Stimulated activated CD4-positive, alpha-beta T cell treated with anti-CD3 and anti-CD28 coated beads, TNF-alpha, amount 100 ng/mL, for 24 hours (primary cell): ENCODE results near the gene SNTG2.

ENCODE experiments used
- DNase-seq, 3 experiments: peaks; one replicate each; pipeline ENCODE4 v3.0.0-alpha.2; 2020; ENCODE audit warnings: low read depth in 3 of 3

SNTG2 gene

DNA sequence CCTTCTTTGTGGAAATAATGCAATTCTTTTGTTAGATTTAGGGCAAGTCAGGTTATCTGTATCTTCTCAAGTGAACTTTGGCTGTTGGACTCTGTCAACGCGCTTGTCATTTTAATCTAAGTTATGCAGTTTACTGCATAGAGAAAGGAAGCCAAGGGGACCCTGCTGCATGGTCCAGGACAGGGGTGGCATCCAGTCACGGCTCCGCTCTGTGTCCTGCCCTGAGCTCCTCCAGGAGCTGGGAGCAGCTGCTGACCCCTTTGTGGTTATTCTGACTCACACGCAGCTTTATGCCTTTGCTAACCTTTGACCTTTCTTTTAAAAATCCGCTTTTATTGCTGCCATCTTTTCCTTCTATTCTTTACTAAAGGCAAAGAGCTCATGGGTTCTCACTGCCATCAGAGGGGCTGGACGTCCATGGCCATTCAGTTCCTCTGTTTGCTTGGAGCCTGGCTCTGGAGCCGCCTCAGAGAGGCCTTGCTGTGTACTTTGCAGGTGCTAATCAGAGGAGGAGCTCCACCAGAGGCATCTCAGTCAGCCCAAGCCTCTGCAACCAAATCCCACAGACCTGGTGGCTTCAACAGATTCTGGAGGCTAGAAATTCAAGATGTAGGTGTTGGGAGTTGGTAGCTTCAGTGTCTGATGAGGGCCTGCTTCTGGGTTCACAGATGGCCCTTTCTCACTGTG lies 39.3 kb downstream of the SNTG2 start:
- DNase-seq = no peak

DNA sequence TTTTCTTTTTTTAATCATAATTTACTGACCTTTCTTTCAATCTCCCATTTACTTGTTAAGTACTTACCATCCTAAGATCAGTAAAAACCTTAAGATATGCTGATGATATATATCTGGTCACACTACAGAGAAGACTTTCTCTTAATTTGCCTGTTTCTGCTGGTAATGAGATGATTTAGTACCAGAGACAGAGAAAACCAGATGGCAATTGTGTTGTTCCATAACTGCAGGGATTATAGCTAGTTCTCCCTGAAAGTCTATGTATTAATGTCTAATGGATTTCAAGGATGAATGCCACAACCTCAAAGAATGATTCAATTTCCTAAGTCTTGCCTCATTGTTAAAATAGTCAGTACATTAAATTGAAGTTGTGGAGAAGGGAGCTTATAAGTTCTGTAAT lies 40.3 kb downstream of the SNTG2 start:
- no peak for DNase-seq

DNA sequence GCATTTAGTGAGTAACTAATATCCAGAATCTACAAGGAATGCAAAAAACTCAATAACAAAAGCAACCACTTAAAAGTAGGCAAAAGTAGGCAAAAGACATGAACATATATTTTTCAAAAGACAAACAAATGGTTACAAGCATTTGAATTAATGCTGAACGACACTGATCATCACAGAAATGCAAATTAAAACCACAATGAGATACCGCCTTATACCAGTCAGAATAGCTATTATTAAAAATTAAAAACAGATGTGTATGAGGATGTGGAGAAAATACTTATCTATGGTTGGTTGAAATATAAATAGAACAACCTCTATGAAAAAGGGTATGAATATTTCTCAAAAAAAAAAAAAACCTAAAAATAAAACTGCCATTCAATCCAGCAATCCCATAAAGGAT lies 51.7 kb downstream of the SNTG2 start:
- DNase-seq = no peak

DNA sequence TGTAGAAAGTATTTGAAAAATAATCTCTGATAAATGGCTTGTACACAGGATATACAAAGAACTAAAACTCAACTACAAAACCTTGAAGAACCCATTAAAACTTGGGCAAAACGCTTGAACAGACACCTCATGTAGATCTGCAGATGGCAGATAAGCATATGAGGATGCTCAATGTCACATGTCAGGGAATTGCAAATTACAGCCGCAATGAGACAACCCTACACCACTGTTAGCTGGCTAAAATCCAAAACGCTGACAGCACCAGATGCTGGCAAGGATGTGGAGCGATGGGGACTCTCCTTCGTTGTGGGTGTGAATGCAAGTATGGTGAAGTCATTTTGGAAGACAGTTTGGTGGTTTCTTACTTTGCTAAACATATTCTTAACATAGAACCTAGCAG lies 53.7 kb downstream of the SNTG2 start:
- DNase-seq = no peak

DNA sequence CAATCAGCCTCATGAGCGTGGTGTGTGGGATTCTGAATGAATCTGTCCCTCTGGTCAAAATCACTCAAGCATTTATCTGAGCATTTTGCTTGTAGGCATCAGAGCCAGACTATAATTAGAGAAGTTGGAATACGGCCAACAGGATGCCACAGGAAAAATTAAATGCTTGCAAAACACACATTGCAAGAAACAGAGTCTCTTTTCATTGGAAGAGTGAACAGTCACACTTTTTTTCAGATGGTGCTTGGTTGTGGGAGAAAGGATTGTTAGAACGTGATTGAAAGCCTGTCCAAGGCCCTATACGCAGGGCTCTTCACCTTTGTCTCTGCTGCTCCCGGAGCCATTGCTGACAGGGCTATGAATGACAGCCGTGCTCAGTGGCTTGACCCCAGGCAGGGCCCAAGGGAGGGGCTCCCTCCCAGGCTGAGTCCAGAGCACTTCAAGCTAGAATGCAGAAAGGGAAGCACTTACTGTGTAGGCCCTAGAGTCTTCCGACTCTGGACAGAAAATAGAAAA lies 59.8 kb downstream of the SNTG2 start:
- DNase-seq = no peak

DNA sequence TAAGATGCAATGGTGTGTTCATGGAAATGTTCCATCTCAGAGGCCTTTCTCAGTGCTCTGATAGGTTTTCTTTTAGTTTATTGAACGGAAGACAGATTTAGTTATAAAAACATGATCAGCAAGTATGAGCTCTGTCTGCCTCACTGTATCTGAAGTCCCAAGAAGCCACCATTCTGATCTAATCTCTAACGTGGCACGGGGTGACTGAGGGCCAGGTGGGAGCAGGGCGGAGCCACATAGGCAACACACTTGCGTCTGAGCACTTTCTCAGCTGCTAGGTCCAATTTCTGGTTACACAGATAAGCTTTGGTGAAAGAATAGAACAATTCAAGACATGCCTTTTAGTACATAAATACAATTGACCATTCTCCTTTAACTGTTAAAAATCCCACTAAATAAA lies 60.4 kb downstream of the SNTG2 start:
- no peak for DNase-seq

DNA sequence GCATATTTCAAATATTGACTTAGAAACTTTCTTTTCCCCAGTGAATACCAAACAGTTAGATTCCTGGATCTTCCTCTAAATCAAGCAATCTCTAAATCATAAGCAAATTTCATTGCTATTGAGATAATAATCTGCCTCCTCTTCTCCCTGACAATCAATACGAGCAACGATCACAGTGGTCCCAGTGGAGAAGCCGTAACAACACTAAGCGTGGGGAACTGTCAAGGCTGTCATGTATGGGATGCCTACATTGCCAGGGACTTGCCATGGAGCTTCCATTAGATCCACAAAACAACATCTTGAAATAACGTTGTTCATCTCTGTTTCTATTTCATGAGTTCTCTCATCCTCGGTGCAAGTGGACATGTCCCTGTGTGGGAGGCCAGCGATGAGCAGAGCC lies 61.3 kb downstream of the SNTG2 start:
- DNase-seq = no peak

DNA sequence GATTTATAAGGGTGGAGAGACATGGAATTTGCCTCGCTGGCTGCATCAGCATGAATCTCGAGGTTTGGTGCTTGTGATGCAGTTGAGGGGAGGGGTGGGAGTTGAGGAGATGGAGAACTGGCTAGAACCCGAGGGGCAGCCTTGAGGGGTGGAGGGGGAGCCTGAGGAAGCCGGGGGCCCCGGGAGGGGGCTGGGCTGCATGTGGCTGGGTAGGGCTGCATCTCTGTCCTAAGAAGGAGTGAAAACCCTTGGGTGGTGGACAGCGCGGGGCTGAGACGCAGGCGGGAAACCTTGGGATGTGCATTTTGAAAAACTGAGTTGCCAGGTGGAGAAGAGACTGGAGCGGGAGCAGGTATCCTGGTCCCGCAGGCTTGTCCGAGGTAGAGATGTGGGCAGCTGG lies 64.2 kb downstream of the SNTG2 start:
- DNase-seq = no peak

DNA sequence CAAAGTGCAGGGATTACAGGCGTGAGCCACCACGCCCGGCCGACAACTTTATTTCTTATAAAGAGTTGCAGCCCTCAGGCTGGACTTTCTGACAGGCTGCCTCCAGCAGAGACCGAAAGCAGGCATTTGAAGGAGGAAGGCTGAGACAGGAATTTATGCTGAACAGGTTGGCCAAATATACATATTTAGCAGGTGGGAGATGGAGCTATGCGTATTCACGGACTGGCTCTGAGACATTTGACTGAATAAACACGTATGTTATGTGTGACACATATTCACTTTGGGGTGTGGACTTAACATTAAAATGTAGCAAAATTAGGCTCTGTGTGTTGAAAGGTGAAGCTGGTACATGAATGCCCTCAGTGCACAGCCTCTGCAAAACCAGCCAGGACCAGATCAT lies 65.9 kb downstream of the SNTG2 start:
- DNase-seq = no peak

DNA sequence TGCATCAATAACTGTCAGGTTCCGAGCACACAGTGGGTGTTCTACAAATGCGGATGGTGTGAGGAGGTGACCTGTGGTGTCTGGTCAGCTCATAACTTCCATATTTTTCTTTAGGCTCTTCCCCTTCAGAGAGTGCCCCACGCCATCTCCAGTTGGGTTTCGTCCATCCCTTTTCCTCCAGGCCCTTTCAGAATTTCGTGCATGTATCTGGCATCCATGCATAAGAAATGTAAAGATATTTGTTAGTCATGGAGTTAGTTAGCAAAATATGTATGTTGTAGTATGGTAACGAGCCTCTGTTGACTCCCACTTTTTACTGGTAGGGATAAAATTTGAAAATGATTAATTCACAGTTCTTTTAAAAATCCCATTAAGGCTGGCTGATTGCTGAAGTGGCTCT lies 67.2 kb downstream of the SNTG2 start:
- no peak for DNase-seq

DNA sequence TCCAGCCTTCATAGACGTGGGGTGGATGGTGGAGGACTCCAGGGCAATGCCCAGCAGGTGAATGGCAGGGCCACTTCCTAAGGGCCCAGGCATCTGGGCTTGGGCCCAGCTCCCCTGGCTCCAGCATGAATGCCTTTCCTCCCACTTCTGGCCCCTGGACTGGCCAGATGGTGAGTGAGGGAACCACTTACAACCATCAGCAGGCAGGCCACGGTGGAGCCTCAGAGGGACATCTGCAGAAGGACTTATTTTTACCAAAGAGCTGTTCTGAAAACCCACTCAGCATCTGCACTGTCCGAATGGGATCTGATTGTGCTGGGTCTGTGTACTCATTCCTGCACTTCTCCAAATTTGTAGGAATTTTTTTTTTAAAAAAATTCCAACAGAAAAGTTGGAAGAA lies 69.6 kb downstream of the SNTG2 start:
- DNase-seq = no peak

DNA sequence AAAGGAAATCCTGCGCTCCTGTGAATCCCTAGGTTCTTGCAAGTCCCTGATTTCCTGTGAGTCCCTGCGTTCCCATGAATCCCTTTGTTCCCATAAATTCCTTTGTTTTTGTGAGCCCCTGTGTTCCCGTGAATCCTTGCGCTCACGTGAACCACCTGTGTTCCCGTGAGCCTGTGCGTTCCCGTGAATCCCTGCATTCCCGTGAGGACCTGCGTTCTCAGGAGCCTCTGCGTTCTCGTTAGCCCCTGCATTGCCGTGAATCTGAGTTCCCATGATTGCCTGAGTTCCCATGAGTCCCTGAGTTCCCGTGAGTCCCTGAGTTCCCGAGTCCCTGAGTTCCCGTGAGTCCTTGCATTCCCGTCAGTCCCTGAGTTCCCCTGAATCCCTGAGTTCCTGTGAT lies 71.5 kb downstream of the SNTG2 start:
- no peak for DNase-seq

DNA sequence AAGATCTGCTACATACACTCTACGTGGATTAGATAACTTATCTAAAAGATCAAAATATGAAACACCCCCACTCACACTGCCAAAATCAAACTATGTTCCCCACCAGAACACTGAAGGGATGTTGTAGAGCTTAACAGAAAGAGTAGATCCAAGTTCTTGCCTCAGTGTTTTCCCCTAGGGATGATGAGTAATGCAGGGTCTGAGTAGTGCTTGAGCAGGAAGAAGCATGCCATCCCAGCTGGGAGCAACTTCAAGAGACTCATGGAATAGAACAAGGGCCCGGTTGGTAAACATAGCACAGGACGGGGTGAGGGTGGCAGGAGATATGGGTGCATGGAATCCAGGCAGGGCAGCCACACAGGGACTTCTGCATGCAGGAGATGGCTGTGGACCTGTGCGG lies 74.3 kb downstream of the SNTG2 start:
- no peak for DNase-seq

DNA sequence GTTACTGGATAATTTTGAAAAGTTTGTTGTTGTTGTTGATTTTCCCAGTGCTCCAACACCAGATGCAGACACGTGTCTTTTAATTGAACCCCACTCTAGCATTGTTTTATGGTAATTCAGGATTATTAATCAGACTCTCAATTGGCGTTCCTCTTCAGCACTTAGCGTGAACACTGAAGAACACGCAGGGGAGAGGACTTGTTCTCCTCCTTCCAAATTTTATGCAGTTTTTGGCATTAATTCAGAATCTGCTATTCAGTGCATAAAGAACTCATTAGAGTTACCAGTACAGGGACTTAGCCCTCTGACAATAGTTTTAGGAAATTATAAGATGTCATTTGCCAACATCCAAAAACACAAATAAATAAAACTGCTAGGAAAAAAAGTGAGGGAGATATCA lies 75.5 kb downstream of the SNTG2 start:
- DNase-seq = no peak

DNA sequence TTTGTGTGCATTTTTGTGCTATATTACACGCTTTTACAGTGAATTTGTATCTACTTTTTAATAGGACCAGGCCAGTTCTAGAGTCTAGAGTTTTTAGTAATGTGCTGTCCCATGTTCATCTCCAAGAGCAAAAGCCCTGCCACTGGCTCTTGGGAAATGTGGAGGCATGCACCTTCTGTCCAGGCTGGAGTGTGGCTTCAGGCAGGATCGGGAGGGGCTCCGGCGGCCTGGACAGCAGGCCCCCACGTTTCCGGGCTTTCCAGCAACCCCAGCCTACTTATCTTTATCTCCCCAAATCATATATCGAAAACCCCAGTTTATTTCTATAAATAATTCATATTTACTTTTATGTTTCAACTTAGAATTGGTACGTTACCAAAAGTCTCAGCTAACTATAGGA lies 78.2 kb downstream of the SNTG2 start:
- DNase-seq = no peak

DNA sequence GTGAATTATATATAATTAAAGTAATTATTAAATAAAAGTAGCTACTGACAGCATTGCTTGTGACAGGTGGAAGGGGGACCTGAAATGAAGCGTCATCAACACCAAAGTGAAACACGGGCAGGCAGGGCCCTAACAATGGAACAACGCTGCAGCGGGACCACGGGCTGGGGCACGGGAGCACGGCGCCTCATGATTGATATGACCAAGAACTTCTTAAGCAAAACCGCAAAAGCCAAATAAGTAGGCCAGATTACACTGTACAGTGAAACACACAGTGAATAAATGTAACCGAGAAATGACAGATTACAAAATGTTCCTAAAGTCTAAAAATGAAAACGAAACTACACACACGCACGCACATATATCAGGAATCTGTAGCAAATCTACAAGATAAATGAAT lies 81.4 kb downstream of the SNTG2 start:
- peak in 2 of 3 experiments; percentile 6 to 32 for DNase-seq

DNA sequence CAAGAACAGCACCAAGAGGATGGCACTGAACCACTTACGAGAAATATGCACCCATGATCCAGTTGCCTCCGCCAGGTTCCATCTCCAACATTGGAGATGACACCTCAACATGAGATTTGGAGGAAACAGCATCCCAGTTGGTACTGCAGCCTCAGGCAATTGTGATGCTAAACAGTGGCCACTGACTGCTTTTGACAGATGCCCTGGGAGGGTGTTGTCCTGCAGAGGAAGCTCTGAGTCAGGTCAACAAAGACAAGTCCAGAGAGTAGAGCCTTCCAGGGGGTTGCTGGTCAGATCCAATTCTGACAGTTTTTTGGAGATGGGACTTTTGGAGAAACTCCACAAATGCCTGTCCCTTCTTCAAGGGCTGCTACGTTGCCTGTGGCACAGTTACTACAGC lies 82.4 kb downstream of the SNTG2 start:
- DNase-seq = no peak

DNA sequence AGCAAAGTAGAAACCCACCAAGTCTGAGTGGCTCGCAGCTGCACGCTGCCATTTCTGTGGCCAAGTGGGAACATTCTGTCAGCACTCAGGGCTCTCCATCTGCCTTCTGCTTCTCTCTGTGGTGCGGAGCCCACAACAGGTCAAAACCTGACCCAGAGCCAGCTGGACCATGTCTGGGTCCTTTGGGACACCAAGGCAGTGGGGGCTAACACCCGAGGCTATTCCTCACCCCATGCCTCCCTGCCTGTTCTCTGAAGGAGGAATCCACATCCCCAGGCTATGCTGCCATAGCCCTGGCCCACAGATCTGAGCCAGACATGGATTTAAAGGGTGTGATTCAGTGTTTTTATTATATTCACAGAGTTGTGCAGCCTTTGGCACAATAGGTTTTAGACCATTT lies 86.4 kb downstream of the SNTG2 start:
- DNase-seq = no peak

DNA sequence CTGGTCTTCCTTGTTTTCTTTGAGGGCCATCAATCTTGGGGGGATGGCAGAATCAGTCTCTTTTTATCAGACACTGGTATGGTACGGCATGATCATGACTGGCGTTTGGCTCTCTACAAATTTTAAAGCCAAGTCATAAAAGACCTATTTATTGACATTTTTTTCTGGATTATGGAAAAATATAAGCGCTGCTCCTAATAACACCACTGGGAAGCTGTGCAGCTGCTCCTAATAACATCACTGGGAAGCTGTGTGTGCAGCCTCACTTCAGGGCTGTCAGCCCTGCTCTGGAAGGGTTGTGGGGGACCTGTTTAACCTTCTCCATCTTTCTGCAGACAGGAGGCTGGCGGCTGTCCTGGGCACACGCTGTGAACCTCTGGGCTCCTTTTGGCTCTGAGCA lies 88.9 kb downstream of the SNTG2 start:
- no peak for DNase-seq

DNA sequence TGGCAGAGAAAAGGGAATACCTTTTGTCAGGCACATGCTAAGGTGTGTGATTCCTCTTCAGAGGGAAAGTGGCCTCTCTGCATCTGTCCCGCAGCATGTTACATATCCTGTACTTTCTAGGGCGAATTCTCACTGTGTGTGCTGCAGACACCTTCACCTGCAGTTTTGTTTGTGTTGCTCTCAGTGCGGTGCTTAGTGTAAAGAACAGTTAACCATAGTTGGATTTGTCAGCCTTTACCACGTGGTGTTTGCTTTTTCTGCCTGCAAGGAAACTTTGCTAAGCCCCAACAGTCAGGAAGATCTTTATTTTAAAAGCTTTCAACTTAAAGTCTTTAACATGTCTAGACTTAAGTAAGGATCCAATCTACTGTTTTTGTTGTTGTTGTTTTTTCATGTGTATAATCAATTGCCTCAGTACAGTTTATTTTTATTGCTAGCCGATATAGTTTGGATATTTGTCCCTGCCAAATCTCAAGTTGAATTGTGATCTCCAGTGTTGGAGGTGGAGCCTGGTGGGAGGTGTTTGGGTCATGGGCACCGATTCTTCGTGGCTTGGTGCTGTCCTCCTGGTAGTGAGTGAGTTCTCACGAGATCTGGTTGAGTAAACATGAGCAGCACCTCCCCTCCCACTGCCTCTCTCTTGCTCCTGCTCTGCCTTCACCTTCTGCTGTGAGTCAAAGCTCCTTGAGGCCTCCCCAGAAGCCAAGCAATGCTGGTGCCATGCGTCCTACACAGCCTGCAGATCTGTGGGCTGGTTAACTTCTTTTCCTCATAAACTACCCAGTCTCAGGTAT lies 90.6 kb downstream of the SNTG2 start:
- DNase-seq = no peak

DNA sequence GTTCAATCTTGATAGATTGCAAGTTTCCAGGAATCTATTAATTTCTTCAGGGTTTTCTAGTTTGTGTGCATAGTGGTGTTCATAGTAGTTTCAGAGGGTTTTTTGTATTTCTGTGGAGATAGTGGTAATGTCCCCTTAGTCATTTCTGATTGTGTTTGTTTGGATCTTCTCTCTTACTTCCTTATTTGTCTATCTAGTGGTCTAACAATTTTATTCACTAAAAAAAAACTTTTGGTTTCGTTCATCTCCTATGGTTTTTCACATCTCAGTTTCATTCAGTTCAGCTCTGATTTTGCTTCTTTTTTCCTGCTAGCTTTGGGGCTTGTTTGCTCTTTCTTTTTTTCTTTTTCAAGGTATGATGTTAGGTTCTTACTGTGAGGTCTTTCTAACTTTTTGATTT lies 94.5 kb downstream of the SNTG2 start:
- no peak for DNase-seq

DNA sequence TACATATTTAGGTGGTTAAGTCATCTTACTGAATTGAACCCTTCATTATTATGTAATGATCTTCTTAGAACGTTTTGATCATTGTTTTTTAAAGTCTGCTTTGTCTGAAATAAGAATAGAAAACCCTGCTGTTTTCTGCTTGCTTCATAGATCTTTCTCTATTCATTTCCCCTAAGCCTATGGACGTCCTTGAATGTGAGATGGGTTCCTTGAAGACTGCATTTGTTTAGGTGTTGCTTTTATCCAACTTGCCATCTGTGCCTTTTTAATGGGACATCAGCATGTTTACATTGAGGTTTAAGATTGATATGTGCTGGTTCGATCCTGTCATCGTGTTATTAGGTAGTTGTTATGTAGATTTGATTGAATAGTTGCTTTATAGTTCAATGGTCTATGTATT lies 95.4 kb downstream of the SNTG2 start:
- DNase-seq = no peak

DNA sequence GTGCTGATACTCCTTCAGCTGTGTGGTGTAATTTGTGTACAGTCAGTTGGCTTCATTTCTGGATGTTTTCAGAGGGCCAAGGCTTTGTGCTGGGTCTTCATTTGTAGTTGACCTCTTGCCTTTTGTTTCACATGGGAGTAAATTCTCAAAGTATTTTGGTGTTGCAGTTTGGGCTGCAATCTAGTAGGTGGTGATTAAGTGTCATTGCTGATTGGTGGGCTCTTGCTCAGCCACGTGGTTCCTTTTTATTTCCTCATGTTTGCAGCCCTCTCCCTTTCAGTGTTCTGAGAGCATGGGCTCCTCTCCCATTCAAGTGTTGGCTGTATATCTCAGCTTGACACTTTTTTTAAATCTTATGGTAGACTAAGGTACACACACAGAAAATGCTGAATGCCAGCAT lies 96.8 kb downstream of the SNTG2 start:
- no peak for DNase-seq

DNA sequence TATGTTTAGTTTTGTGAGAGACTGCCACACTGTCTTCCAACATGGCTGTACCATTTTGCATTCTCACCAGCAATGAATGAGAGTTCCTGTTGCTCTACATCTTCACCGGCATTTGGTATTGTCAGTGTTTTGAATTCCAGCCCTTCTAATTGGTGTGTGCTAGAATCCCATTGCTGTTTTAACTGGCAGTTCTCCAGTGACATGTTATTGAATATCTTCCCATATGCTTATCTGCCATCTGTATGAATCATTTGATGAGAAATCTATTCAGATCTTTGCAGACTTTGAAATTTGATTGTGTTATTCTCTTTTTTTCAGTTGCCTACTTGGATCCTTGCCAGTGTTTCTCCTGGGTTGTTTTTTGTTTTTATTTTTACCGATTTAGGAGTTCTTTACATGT lies 99.0 kb downstream of the SNTG2 start:
- DNase-seq = no peak
